Measurements from ENCODE around the gene POLR2C.
"Not testable (repeated sequence)": the region's sequence is repeated elsewhere in the genome, so short reads cannot be mapped to it uniquely, and the experiment has no call there.

The POLR2C gene

GRCh38 chr16:57462209-57462977, at the start of gene POLR2C:
POLR2C (plus strand) TSS chr16:57462679; CDS start chr16:57462725, 46 bp downstream.
- DNase-seq (ENCODE audit: low read depth, low spot score): peak; percentile 65

- DNase-seq (ENCODE audit: low read depth, low spot score): no peak
Observed at GRCh38 chr16:57413301-57413730, 49.2 kb upstream of the POLR2C start.

GRCh38 chr16:57413733-57414132, 48.7 kb upstream of the POLR2C start:
- DNase-seq (ENCODE audit: low read depth, low spot score): no peak

- no peak for DNase-seq (ENCODE audit: low read depth, low spot score)
Observed at GRCh38 chr16:57416084-57416483, 46.4 kb upstream of the POLR2C start.

- no peak for DNase-seq (ENCODE audit: low read depth, low spot score)
Observed at GRCh38 chr16:57419506-57419905, 43.0 kb upstream of the POLR2C start.

GRCh38 chr16:57422026-57422944, 40.2 kb upstream of the POLR2C start:
- peak; percentile 13 for DNase-seq (ENCODE audit: low read depth, low spot score)

- no peak for DNase-seq (ENCODE audit: low read depth, low spot score)
Observed at GRCh38 chr16:57423152-57423551, 39.3 kb upstream of the POLR2C start.

GRCh38 chr16:57424583-57424982, 37.9 kb upstream of the POLR2C start:
- DNase-seq (ENCODE audit: low read depth, low spot score): no peak

GRCh38 chr16:57426356-57426755, 36.1 kb upstream of the POLR2C start:
- DNase-seq (ENCODE audit: low read depth, low spot score): no peak

- no peak for DNase-seq (ENCODE audit: low read depth, low spot score)
Observed at GRCh38 chr16:57427307-57427706, 35.2 kb upstream of the POLR2C start.

GRCh38 chr16:57427824-57428223, 34.7 kb upstream of the POLR2C start:
- DNase-seq (ENCODE audit: low read depth, low spot score): no peak

- DNase-seq (ENCODE audit: low read depth, low spot score): no peak
Observed at GRCh38 chr16:57430955-57431354, 31.5 kb upstream of the POLR2C start.

GRCh38 chr16:57432505-57432904, 30.0 kb upstream of the POLR2C start:
- DNase-seq (ENCODE audit: low read depth, low spot score): no peak

GRCh38 chr16:57432989-57433388, 29.5 kb upstream of the POLR2C start:
- DNase-seq (ENCODE audit: low read depth, low spot score): no peak

GRCh38 chr16:57434003-57434402, 28.5 kb upstream of the POLR2C start:
- DNase-seq (ENCODE audit: low read depth, low spot score): no peak

- no peak for DNase-seq (ENCODE audit: low read depth, low spot score)
Observed at GRCh38 chr16:57435838-57436237, 26.6 kb upstream of the POLR2C start.

GRCh38 chr16:57439947-57440346, 22.5 kb upstream of the POLR2C start:
- not testable (repeated sequence) for DNase-seq (ENCODE audit: low read depth, low spot score)

- not testable (repeated sequence) for DNase-seq (ENCODE audit: low read depth, low spot score)
Observed at GRCh38 chr16:57440551-57440950, 21.9 kb upstream of the POLR2C start.

GRCh38 chr16:57444711-57445110, 17.8 kb upstream of the POLR2C start:
- no peak for DNase-seq (ENCODE audit: low read depth, low spot score)

GRCh38 chr16:57445510-57445909, 17.0 kb upstream of the POLR2C start:
- no peak for DNase-seq (ENCODE audit: low read depth, low spot score)

GRCh38 chr16:57446531-57447185, 15.8 kb upstream of the POLR2C start:
- DNase-seq (ENCODE audit: low read depth, low spot score): no peak
